ENCODE data around the gene SYT2. TPM values are rescaled to one million over a fixed set of nuclear protein-coding genes. Genes with fewer than 3 reads are reported as not detected.
A peak's percentile ranks its signal among the peaks of the same experiment; 100 is the strongest.

Gene SYT2
- polyA plus RNA-seq, 1 of the 3 experiments (the other 2 are of a cell fraction): 0.03 TPM

DNA sequence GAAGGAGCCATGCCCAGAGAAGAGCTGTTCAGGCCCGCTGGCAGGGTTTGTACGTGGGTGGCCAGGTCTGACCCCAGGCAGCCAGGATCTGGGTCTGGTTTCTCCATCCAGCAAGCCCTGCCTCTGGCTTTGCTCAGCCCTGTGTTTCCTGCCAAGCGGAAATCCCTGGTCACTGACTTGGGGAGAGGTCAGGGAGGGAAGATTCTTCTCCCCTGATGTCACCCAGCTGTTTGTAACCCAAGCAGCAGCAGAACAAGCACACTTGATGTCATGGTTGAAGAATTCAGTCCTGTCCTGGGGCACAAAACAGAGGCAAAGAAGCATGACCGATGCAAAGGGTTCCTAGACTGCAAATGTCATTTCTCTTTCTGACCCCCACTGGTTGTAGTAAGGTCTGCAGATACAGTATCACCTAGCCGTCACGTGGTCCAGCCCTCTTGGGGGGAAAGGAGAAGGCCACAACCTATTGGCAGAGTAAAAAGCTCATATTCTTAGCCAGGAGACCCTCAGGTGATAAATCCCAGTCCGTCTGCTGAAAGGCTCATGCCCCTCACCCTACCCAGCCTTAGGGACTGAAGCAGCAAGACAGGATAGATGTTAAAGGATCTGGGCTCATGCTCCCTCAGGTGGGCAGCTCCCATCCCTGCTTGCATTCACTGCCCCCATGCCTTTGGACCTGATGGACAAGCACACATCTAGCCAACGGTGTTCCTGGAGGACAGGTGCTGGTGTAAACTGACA is 120.9 kb downstream of the SYT2 start:
- DNase-seq: peak; percentile 45
- ChIA-PET POLR2A (no interaction called here), CTCF (interaction anchor here (1.0 to 7.7 kb wide), 7 partner anchors 11 to 130 kb away, joined by 3 to 57 read pairs (median 3); no protein-coding TSS in a partner anchor)
- 32% methylated on average over 7 of the region's 8 CpGs for WGBS (ENCODE audit: low lambda C conversion rate)
- no peaks in the 10 kb centered on the region for H3K9me3 ChIP-seq
- H2AFZ ChIP-seq (ENCODE audit: low read depth): peak overlapping the region; percentile 36; the same call in 1 of the 2 replicates
- no peaks in the 10 kb centered on the region for H3K79me2 ChIP-seq (ENCODE audit: insufficient read depth)
- H4K20me1 ChIP-seq (ENCODE audit: insufficient read depth): no peaks in the 10 kb centered on the region
- peaks cover 33 to 60% of the 10 kb centered on the region in 2 experiments for H3K4me1 ChIP-seq (ENCODE audit: control insufficient read depth in 1 of 2, insufficient read depth in 2 of 2, low read depth in 1 of 2, low read length in 1 of 2)
- H3K4me3 ChIP-seq (ENCODE audit: low read depth in 2 of 2, low read length in 1 of 2): no peak overlapping the region
- no peaks in the 10 kb centered on the region for H3K36me3 ChIP-seq (replicated peaks in 1 of 2; ENCODE audit: control insufficient read depth in 1 of 2, insufficient read depth in 2 of 2, low read length in 1 of 2)
- H3K4me2 ChIP-seq: peak overlapping the region; percentile 60
- no peaks in the 10 kb centered on the region for H3K9me2 ChIP-seq
- H3K27me3 ChIP-seq (ENCODE audit: insufficient read depth): no peaks in the 10 kb centered on the region
- H3K27ac ChIP-seq (ENCODE audit: low read depth in 2 of 2, low read length in 1 of 2): peak overlapping the region; percentile 82 to 95
- H3K9ac ChIP-seq: peak overlapping the region; percentile 46
- peaks cover 15% of the 10 kb centered on the region for H3F3A ChIP-seq (replicated peaks; ENCODE audit: insufficient read depth)
- TF ChIP-seq FOXJ3 (CRISPR knock-in tag; IDR thresholded peaks at IDR 0.05) (no peak), NRF1 (IDR thresholded peaks at IDR 0.05; ENCODE audit: low read depth, low read length) (no peak), JUND (IDR thresholded peaks at IDR 0.05) (peak; percentile 99), RFX5 (IDR thresholded peaks at IDR 0.05; ENCODE audit: low read length) (no peak), TEAD4 (IDR thresholded peaks at IDR 0.05; ENCODE audit: borderline replicate concordance, insufficient read depth) (peak; percentile 99), NFIC (IDR thresholded peaks at IDR 0.05; ENCODE audit: borderline replicate concordance) (peak; percentile 97), REST (IDR thresholded peaks at IDR 0.05; ENCODE audit: low read depth, low read length) (0 out of 2 replicates have a peak, but pooled peaks have one; percentile 66), GABPA (IDR thresholded peaks at IDR 0.05; ENCODE audit: low read depth) (peak; percentile 44; the same call in 1 of the 2 replicates), USF2 (IDR thresholded peaks at IDR 0.05; ENCODE audit: borderline replicate concordance, low read depth, low read length) (no peak), MXI1 (IDR thresholded peaks at IDR 0.05; ENCODE audit: low read depth, low read length) (no peak), TCF12 (IDR thresholded peaks at IDR 0.05) (peak; percentile 97), FOXM1 (IDR thresholded peaks at IDR 0.05; ENCODE audit: low read depth) (peak; percentile 79; the same call in 1 of the 2 replicates), RCOR1 (IDR thresholded peaks at IDR 0.05; ENCODE audit: low read length) (no peak), USF1 (IDR thresholded peaks at IDR 0.05; ENCODE audit: borderline replicate concordance, low read depth) (peak; percentile 65; the same call in 1 of the 2 replicates), YY1 (IDR thresholded peaks at IDR 0.05; ENCODE audit: low read depth) (peak; percentile 60; the same call in 1 of the 2 replicates), RXRA (IDR thresholded peaks at IDR 0.05; ENCODE audit: borderline replicate concordance, low read depth) (peak; percentile 99), SMC3 (IDR thresholded peaks at IDR 0.05; ENCODE audit: low read depth, low read length) (no peak), SIN3A (IDR thresholded peaks at IDR 0.05; ENCODE audit: borderline replicate concordance, low read depth, low read length) (peak; percentile 31; the same call in 1 of the 2 replicates), RAD21 (IDR thresholded peaks at IDR 0.05; ENCODE audit: low read length) (no peak), EZH2phosphoT487 (IDR thresholded peaks at IDR 0.05; ENCODE audit: borderline replicate concordance, low read depth) (no peak)
- TF ChIP-seq, protein P1, sequence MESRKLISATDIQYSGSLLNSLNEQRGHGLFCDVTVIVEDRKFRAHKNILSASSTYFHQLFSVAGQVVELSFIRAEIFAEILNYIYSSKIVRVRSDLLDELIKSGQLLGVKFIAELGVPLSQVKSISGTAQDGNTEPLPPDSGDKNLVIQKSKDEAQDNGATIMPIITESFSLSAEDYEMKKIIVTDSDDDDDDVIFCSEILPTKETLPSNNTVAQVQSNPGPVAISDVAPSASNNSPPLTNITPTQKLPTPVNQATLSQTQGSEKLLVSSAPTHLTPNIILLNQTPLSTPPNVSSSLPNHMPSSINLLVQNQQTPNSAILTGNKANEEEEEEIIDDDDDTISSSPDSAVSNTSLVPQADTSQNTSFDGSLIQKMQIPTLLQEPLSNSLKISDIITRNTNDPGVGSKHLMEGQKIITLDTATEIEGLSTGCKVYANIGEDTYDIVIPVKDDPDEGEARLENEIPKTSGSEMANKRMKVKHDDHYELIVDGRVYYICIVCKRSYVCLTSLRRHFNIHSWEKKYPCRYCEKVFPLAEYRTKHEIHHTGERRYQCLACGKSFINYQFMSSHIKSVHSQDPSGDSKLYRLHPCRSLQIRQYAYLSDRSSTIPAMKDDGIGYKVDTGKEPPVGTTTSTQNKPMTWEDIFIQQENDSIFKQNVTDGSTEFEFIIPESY (IDR thresholded peaks at IDR 0.05; ENCODE audit: borderline replicate concordance, low read depth): peak; percentile 80
- TF ChIP-seq, protein P2, sequence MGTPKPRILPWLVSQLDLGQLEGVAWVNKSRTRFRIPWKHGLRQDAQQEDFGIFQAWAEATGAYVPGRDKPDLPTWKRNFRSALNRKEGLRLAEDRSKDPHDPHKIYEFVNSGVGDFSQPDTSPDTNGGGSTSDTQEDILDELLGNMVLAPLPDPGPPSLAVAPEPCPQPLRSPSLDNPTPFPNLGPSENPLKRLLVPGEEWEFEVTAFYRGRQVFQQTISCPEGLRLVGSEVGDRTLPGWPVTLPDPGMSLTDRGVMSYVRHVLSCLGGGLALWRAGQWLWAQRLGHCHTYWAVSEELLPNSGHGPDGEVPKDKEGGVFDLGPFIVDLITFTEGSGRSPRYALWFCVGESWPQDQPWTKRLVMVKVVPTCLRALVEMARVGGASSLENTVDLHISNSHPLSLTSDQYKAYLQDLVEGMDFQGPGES (IDR thresholded peaks at IDR 0.05; ENCODE audit: low read depth, low read length): no peak
- TF ChIP-seq, protein P3, sequence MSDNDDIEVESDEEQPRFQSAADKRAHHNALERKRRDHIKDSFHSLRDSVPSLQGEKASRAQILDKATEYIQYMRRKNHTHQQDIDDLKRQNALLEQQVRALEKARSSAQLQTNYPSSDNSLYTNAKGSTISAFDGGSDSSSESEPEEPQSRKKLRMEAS (IDR thresholded peaks at IDR 0.05; ENCODE audit: low read depth): peak; percentile 84

Data from SK-N-SH (cell line).